HG03196 (cell line): ENCODE data around the gene PANK2.

Experiments used
- ATAC-seq: cut with Tn5 transposase; IDR thresholded peaks from one replicate; pipeline ENCODE4 v1.9.1; 2021; ENCODE audit not compliant: unreplicated experiment

Gene PANK2

GRCh38 chr20:3976511-3976910 is 87.3 kb downstream of the PANK2 start:
- no peak for ATAC-seq
